ENCODE measurements around the gene GOLGB1.

Gene GOLGB1

DNA sequence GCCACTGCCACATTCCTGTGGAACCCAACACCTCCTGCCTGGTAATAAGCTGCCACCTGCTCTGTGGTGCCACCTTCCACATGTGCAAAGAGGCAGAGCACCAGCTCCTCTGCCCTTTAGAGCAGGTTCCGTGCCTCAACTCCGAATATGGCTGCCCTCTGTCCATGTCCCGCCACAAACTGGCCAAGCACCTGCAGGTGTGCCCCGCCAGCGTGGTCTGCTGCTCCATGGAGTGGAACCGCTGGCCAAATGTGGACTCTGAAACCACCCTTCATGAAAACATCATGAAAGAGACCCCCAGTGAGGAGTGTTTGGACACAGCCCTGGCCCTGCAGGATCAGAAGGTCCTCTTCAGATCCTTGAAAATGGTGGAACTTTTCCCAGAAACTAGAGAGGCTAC is 128.1 kb downstream of the GOLGB1 start:
- H3K9ac ChIP-seq: no peak overlapping the region
- H3K4me2 ChIP-seq: no peak overlapping the region
- H3K79me2 ChIP-seq (ENCODE audit: insufficient read depth, low read depth): no peaks in the 10 kb centered on the region
- no peaks in the 10 kb centered on the region for H3K36me3 ChIP-seq (ENCODE audit: insufficient read depth)
- H3K4me1 ChIP-seq (ENCODE audit: low read depth, poor library complexity, severe bottlenecking): no peaks in the 10 kb centered on the region
- H3K4me3 ChIP-seq (IDR thresholded peaks at IDR 0.05; ENCODE audit: insufficient read depth, low read depth, low read length): no peak overlapping the region
- no peak overlapping the region for H3K27ac ChIP-seq
- TF ChIP-seq, protein P1, sequence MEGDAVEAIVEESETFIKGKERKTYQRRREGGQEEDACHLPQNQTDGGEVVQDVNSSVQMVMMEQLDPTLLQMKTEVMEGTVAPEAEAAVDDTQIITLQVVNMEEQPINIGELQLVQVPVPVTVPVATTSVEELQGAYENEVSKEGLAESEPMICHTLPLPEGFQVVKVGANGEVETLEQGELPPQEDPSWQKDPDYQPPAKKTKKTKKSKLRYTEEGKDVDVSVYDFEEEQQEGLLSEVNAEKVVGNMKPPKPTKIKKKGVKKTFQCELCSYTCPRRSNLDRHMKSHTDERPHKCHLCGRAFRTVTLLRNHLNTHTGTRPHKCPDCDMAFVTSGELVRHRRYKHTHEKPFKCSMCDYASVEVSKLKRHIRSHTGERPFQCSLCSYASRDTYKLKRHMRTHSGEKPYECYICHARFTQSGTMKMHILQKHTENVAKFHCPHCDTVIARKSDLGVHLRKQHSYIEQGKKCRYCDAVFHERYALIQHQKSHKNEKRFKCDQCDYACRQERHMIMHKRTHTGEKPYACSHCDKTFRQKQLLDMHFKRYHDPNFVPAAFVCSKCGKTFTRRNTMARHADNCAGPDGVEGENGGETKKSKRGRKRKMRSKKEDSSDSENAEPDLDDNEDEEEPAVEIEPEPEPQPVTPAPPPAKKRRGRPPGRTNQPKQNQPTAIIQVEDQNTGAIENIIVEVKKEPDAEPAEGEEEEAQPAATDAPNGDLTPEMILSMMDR (conservative IDR thresholded peaks at IDR 0.05; ENCODE audit: low read depth, low read length): no peak
- no peaks in the 10 kb centered on the region for H4K20me1 ChIP-seq (ENCODE audit: insufficient read depth)
- H2AFZ ChIP-seq (ENCODE audit: low read depth): no peak overlapping the region
- H3K27me3 ChIP-seq (ENCODE audit: insufficient read depth, low read depth): no peaks in the 10 kb centered on the region

DNA sequence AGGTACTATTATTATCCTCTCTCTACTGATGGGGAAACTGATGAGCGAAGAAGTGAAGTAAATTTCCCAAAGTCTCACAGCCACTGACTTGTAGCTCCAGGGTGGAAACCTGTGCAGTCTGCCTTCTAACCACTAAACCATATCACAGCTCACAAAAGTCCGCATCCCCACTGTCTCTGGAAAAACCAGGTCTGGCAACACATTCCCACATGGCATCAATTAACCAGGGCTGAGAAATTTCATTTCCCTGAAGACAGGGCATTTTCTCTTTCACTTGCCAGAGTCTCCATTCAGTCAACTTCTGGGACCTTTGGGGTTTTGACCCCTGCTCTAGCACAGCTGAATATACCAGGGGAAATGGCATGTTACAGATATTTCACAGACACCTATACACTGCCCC is 129.8 kb downstream of the GOLGB1 start:
- Histone ChIP-seq H4K20me1 (ENCODE audit: insufficient read depth) (no peaks in the 10 kb centered on the region), H2AFZ (ENCODE audit: low read depth) (no peak overlapping the region), H3K4me3 (IDR thresholded peaks at IDR 0.05; ENCODE audit: insufficient read depth, low read depth, low read length) (no peak overlapping the region), H3K4me2 (no peak overlapping the region), H3K27ac (no peak overlapping the region), H3K79me2 (ENCODE audit: insufficient read depth, low read depth) (no peaks in the 10 kb centered on the region), H3K9ac (no peak overlapping the region), H3K36me3 (ENCODE audit: insufficient read depth) (no peaks in the 10 kb centered on the region), H3K4me1 (ENCODE audit: low read depth, poor library complexity, severe bottlenecking) (no peaks in the 10 kb centered on the region), H3K27me3 (ENCODE audit: insufficient read depth, low read depth) (no peaks in the 10 kb centered on the region)
- TF ChIP-seq, protein P1 (conservative IDR thresholded peaks at IDR 0.05; ENCODE audit: low read depth, low read length): no peak
